HCT116 (cell line): ENCODE results near the gene GRID2. TPM values are rescaled to one million over a fixed set of nuclear protein-coding genes. Genes with fewer than 3 reads are reported as not detected.

Experiments
- ATAC-seq: fragments of 200-7000 bp; cut with Tn5 transposase; 2 replicates; pipeline ENCODE4 v1.9.1; 2020; ENCODE audit warnings: mild to moderate bottlenecking, moderate library complexity
- BruUV-seq: library from RNA; stranded (reverse); fragments of 400-500 nt; replicated peaks from 2 replicates; lab custom pipeline; 2021; lab: Mats Ljungman, UMichigan
- CTCF ChIA-PET: fragments of 300-600 bp; sonication (Branson Sonifier 250); formaldehyde crosslinking; loops from one replicate; lab custom pipeline; 2021; ENCODE audit warnings: antibody characterized with exemption; lab: Charles Lee
- POLR2A ChIA-PET: fragments of 300-600, 350-600 bp; sonication (Branson Sonifier 250); formaldehyde crosslinking; loops from one replicate; lab custom pipeline; 2021; ENCODE audit warnings: antibody characterized with exemption; lab: Charles Lee
- RAD21 ChIA-PET, 2 experiments: fragments of 300-600 bp; sonication (Branson Sonifier 250); formaldehyde crosslinking; loops; one replicate each; lab custom pipeline; 2023; ENCODE audit warnings: low total read pairs in 2 of 2; ENCODE audit not compliant: uncharacterized antibody in 2 of 2, unreplicated experiment in 2 of 2, low non-redundant PET in 1 of 2; lab: Charles Lee
- DNase-seq: peaks from one replicate; pipeline ENCODE4 v3.0.0-alpha.2; 2010; ENCODE audit warnings: low read depth, low spot score
- H2AFZ ChIP-seq: fragments of 200-600 bp; shearing (Covaris generic), sonication (generic); 2 replicates; pipeline ENCODE4 v1.6.1; 2017; ENCODE audit warnings: low read depth, mixed run types, mixed read lengths, antibody characterized with exemption, low read length; ENCODE audit not compliant: poor library complexity, severe bottlenecking
- H3K27ac ChIP-seq: 2 replicates; pipeline ENCODE4 v1.5.1; 2012; ENCODE audit warnings: low read depth, low read length
- H3K27me3 ChIP-seq: fragments of 200-600 bp; sonication (generic); 2 replicates; pipeline ENCODE4 v1.6.1; 2016; ENCODE audit warnings: mixed run types, low read length, mixed read lengths; ENCODE audit not compliant: insufficient read depth
- H3K36me3 ChIP-seq, 2 experiments: fragments of 200-500 bp in 1 of 2; fragments of 200-600 bp in 1 of 2; sonication (Bioruptor generic) in 1 of 2; sonication (generic) in 1 of 2; 2 replicates each; pipeline versions ENCODE4 v1.5.1 to v1.6.1; 2014 to 2016; ENCODE audit warnings: low read length in 2 of 2, inconsistent platforms in 1 of 2, mixed read lengths in 1 of 2, mixed run types in 1 of 2; ENCODE audit not compliant: insufficient read depth in 2 of 2, control insufficient read depth in 1 of 2
- H3K4me1 ChIP-seq, 2 experiments: fragments of 200-600 bp in 1 of 2; sonication (generic) in 1 of 2; 2 replicates each; pipeline versions ENCODE4 v1.5.1 to v1.6.1; 2012 to 2017; ENCODE audit warnings: low read length in 2 of 2, inconsistent platforms in 1 of 2, mild to moderate bottlenecking in 1 of 2, mixed read lengths in 1 of 2, mixed run types in 1 of 2, moderate library complexity in 1 of 2; ENCODE audit not compliant: insufficient read depth in 2 of 2, control insufficient read depth in 1 of 2
- H3K4me2 ChIP-seq: fragments of 200-600 bp; sonication (generic); 2 replicates; pipeline ENCODE4 v1.6.1; 2017; ENCODE audit warnings: mixed run types, low read length, mixed read lengths
- H3K4me3 ChIP-seq, 2 experiments: fragments of 200-600 bp in 1 of 2; sonication (generic) in 1 of 2; replicated peaks in 1 of 2; 2 replicates each; pipeline ENCODE4 v1.5.1; 2011 to 2016; ENCODE audit warnings: low read length in 2 of 2, control low read depth in 1 of 2, low read depth in 1 of 2, mild to moderate bottlenecking in 1 of 2, mixed read lengths in 1 of 2, mixed run types in 1 of 2
- H3K79me2 ChIP-seq: fragments of 200-600 bp; sonication (generic); 2 replicates; pipeline ENCODE4 v1.6.1; 2017; ENCODE audit warnings: mild to moderate bottlenecking, mixed run types, low read length, moderate library complexity, mixed read lengths; ENCODE audit not compliant: insufficient read depth
- H3K9ac ChIP-seq: fragments of 200-600 bp; sonication (generic); 2 replicates; pipeline ENCODE4 v1.6.1; 2016; ENCODE audit warnings: low read length, mixed read lengths
- H3K9me2 ChIP-seq: fragments of 200-600 bp; sonication (generic), shearing (Covaris generic); 2 replicates; pipeline ENCODE4 v1.6.1; 2017; ENCODE audit warnings: mixed run types, mild to moderate bottlenecking, moderate library complexity; ENCODE audit not compliant: insufficient read depth
- H3K9me3 ChIP-seq, 2 experiments: fragments of 200-500 bp in 1 of 2; fragments of 200-600 bp in 1 of 2; sonication (Bioruptor generic) in 1 of 2; sonication (generic) in 1 of 2; 2 replicates each; pipeline ENCODE4 v1.6.1; 2014 to 2017; ENCODE audit warnings: low read length in 2 of 2, mixed read lengths in 2 of 2, inconsistent platforms in 1 of 2, low read depth in 1 of 2, mild to moderate bottlenecking in 1 of 2, mixed run types in 1 of 2, moderate library complexity in 1 of 2; ENCODE audit not compliant: control insufficient read depth in 1 of 2, insufficient read depth in 1 of 2
- H4K20me1 ChIP-seq: fragments of 200-600 bp; sonication (generic), shearing (Covaris generic); 2 replicates; pipeline ENCODE4 v1.6.1; 2017; ENCODE audit warnings: mixed run types, mild to moderate bottlenecking, moderate library complexity; ENCODE audit not compliant: insufficient read depth
- ATF3 ChIP-seq: IDR thresholded peaks from 2 replicates; pipeline ENCODE4 v1.6.1; 2012
- CBX3 ChIP-seq: IDR thresholded peaks from 2 replicates; pipeline ENCODE4 v1.6.1; 2012; ENCODE audit warnings: low read depth
- ELF1 ChIP-seq: IDR thresholded peaks from 2 replicates; pipeline ENCODE4 v1.6.1; 2012; ENCODE audit warnings: low read depth, borderline replicate concordance
- EZH2 ChIP-seq: fragments of 200-600 bp; sonication (generic); IDR thresholded peaks from 2 replicates; pipeline ENCODE4 v1.6.1; 2017; ENCODE audit warnings: antibody characterized with exemption, mixed run types
- RAD21 ChIP-seq: IDR thresholded peaks from 2 replicates; pipeline ENCODE4 v1.6.1; 2012; ENCODE audit warnings: low read depth, mild to moderate bottlenecking
- REST ChIP-seq: IDR thresholded peaks from 2 replicates; pipeline ENCODE4 v1.6.1; 2012; ENCODE audit warnings: low read depth
- SIN3A ChIP-seq: IDR thresholded peaks from 2 replicates; pipeline ENCODE4 v1.6.1; 2012; ENCODE audit warnings: low read depth
- TCF7L2 ChIP-seq: IDR thresholded peaks from 2 replicates; pipeline ENCODE4 v1.7.0; 2011; ENCODE audit warnings: borderline replicate concordance, inconsistent platforms; ENCODE audit not compliant: insufficient read depth, insufficient read length; ENCODE audit errors: extremely low read depth
- ZNF274 ChIP-seq: fragments of 200-500 bp; sonication (Bioruptor generic); IDR thresholded peaks from 2 replicates; pipeline ENCODE4 v1.6.1; 2014; ENCODE audit warnings: mild to moderate bottlenecking, low read depth, low read length, inconsistent platforms
- intact Hi-C: fragments of 100-400 bp; cut with micrococcal nuclease; formaldehyde crosslinking; loops from 2 replicates; pipeline ENCODE4 v1.10.0; 2022
- total RNA-seq: library from RNA; stranded (reverse); gene quantifications from one replicate; pipeline ENCODE4 v1.2.1, GENCODE V29; 2021; ENCODE audit not compliant: unreplicated experiment

Gene GRID2
- total RNA-seq, 1 experiment from 2014 or later = not detected

- TF ChIP-seq REST (no peak), TCF7L2 (no peak), CBX3 (no peak), RAD21 (no peak), EZH2 (no peak)
Measured at GRCh38 chr4:93688978-93689377, 1385.2 kb downstream of the GRID2 start (continued).

- peak overlapping the region; percentile 26 for H2AFZ ChIP-seq
- H3K4me3 ChIP-seq = no peak overlapping the region
- no peaks in the 10 kb centered on the region for H3K9me2 ChIP-seq
- H3K27ac ChIP-seq = no peak overlapping the region
- no peaks in the 10 kb centered on the region for H3K79me2 ChIP-seq
- no TSS peak for BruUV-seq
- no peak for ATAC-seq
- TF ChIP-seq ELF1 (no peak), ATF3 (no peak), RAD21 (no peak), ZNF274 (no peak), SIN3A (no peak)
- H3K9me3 ChIP-seq = no peaks in the 10 kb centered on the region
- H4K20me1 ChIP-seq = no peaks in the 10 kb centered on the region
- intact Hi-C loops = no loop called here
- H3K4me2 ChIP-seq = no peak overlapping the region
- H3K9ac ChIP-seq = no peak overlapping the region
- RAD21 ChIA-PET = no interaction called here
- H3K4me1 ChIP-seq = no peaks in the 10 kb centered on the region
- no peaks in the 10 kb centered on the region for H3K27me3 ChIP-seq
- CTCF ChIA-PET = no interaction called here
- H3K36me3 ChIP-seq = no peaks in the 10 kb centered on the region
- DNase-seq = no peak
- POLR2A ChIA-PET = no interaction called here
Measured at GRCh38 chr4:93693141-93693540, 1389.4 kb downstream of the GRID2 start.
